Fibroblast of peridontal ligament (primary cell): Measurements from ENCODE around the gene IL6ST.
"Not testable (repeated sequence)": the region's sequence is repeated elsewhere in the genome, so short reads cannot be mapped to it uniquely, and the experiment has no call there.

Source experiments
- DNase-seq: peaks from one replicate; pipeline ENCODE4 v3.0.0-alpha.2; 2010; ENCODE audit errors: extremely low read depth

The IL6ST gene

DNA sequence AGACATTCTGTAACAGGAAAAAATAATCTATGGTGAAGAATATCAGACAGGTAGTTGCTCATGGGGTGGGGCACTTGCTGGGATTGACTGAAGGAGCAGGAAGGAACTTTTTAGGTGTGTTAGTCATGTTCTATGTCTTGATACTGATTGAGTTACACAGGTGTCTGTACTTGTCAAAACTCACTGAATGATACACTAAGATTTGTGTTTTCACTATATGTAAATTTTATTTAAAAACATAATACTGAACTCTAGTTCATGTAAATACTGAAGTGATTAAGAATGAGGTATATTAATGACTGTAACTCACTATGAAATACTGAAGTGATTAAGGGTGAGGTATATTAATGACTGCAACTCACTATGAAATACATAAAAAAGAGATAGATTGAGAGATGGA is 28.5 kb downstream of the IL6ST start:
- no peak for DNase-seq

DNA sequence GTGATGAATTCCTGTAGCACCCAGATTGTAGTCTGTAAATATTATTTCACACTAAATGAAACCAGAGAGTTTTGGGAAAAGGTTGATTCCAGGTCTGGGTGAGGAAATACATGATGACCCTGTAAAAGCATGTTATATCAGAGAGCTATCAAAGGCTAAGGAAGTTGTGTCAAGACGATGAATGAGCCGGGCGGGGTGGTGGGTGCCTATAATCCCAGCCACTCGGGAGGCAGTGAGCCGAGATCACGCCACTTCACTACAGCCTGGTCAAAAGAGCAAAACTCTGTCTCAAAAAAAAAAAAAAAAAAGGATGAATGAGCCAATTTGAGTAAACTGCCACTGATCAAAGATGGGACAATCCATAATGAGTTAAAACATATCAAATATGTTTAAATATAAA is 29.2 kb downstream of the IL6ST start:
- DNase-seq = no peak

DNA sequence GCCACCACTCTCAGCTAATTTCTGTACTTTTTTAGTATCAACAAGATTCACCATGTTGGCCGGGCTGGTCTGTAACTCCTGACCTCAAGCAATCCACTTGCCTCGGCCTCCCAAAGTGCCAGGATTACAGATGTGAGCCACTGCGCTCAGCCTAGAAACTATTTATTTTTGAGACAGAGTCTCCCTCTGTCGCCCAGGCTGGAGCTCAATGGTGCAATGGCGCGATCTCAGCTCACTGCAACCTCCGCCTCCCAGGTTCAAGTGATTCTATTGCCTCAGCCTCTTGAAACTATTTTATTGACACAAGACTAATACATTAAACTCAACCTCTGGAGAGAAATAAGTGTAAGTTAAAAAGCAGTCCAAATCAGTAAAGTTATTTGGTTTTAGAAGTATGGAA is 34.0 kb downstream of the IL6ST start:
- DNase-seq = no peak

DNA sequence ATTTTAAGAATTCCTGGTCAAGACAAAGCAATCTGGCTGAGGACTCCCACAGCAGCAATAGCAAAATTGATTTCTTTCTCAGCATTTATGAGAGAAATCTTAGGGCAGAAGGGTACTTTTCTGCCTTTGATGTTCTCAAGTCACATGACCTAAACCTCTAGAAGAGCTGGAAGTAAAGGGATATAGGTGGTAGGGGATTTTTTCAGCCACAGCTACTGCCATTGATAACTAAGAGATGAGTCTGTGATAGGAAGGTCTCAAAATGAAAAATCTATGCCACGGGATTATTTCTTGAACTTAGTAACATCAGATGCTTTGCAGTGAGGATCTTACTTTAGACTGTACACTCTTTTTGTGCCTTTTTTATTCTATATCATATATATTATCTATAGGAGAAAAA is 35.6 kb downstream of the IL6ST start:
- DNase-seq = no peak

DNA sequence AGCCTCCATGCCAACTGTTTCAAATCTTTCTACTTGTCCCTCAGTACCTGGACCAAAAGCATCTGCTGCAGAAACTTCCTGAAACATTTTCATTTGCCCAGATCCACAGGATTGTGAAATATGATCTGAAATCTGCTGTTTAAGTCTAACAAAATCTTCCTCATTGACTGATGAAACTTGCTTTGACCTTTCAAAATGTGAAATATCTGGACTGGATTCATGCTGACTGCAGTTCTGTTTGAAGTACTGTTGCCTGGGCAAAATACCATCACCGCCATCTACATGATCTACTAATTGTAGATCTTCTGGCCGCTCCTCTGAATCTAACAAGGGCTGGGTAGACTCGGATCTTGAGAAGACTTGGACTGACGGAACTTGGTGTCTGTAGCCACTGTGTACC is 53.6 kb downstream of the IL6ST start:
- DNase-seq = not testable (repeated sequence)

DNA sequence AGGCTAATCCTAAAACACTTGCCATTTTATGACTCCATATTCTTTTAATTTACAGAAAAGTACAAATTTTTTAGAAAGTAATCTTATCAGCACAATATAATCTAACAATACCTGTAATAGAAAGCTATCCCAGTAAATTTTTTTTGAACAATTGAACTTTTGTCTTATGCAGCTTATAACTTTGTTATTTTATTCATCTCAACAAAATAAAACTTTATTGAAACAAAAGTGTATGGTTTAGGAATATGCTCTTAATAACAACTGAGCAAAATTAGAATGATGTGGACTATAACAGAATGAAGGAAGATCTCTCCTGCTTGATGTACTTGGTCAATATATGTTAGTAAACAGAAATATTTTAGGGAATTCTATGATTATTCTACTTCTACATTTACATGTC is 57.2 kb downstream of the IL6ST start:
- not testable (repeated sequence) for DNase-seq

DNA sequence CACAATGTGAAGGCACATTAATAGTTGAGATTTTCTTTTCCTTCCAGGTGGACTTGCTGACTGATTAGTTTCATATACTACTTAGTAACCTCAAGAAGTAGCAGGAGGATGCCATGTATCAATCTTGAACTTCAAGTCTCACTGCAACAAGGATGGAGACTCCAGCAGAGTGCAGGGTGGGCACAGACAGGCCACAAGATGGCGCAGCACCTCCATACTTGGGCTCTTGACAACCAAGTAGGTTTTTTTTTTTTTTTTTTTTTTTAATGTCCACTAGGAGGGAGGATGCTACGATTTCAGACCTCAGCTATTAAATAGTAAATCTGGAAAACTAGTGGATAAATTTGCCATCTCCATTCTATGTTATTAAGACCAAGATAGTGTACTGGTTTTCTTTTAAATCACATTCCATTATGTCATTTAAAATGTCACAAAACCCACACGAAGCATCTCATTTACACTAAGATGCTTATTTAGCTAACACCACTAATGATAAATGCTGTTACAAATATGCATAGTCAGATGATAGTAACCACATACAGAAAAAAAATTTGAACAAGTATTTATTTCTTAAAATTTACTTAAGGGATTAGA is 58.6 kb downstream of the IL6ST start:
- peak; percentile 90 for DNase-seq

DNA sequence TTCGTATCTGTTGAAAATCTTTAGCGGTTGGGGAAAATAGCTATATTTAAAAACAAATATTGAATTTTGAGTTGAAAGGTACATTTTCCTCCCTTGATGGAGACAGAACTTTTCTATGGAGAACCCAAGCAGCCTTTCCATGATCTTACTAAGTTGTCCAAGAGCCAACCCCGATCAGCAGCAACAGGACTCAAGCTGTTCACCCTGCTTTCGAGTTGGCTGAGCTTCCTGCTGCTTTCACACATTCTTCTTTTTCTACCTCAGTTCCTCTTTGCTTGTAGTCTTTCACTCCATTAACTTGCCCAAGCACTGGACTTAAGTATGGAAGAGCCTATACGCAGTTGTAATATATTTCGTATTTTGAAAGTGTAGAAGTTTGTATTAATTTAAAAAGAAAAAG is 59.4 kb downstream of the IL6ST start:
- DNase-seq = no peak

DNA sequence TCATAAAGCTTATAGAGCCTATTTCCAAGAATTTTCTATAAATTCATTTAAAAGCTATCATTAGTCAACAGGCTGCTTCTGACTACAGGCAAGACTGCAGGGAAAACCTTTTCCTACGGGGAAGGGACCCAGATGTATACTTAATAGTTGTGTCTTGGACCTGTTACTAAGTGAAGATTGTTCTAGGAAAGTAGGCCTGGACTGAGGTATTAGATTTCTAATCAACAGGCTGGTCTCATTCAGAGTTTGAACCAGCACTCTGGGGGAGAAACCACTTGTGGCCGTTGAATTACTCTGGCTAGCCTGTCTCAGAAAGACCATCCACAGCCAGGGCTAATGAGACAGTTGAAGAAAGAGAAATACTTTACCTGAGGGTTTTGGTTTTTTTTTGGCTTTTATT is 60.0 kb downstream of the IL6ST start:
- DNase-seq = no peak

DNA sequence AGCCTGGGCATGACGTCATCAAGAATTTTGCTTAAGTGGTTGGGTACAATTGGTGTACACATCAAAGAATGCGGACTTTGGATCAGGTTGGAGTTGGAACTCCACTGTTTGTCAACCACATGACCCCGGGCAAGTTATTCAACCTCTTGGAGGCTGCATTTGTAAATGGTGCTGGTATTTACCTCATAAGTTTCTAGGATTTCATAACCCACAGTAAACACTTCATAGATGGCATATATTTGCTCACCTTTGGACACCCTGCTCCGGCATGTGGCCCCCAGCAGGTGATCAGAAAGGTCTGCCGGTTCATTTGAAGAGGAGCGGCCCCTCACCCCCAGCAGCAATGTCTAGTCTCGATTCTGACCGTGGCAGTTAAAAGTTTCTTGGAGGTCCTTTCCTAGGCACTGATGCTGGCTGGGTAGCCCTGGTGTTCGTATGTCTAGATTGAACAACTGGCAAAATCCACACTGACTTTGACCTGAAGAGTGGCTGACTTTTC is 60.6 kb downstream of the IL6ST start:
- no peak for DNase-seq

DNA sequence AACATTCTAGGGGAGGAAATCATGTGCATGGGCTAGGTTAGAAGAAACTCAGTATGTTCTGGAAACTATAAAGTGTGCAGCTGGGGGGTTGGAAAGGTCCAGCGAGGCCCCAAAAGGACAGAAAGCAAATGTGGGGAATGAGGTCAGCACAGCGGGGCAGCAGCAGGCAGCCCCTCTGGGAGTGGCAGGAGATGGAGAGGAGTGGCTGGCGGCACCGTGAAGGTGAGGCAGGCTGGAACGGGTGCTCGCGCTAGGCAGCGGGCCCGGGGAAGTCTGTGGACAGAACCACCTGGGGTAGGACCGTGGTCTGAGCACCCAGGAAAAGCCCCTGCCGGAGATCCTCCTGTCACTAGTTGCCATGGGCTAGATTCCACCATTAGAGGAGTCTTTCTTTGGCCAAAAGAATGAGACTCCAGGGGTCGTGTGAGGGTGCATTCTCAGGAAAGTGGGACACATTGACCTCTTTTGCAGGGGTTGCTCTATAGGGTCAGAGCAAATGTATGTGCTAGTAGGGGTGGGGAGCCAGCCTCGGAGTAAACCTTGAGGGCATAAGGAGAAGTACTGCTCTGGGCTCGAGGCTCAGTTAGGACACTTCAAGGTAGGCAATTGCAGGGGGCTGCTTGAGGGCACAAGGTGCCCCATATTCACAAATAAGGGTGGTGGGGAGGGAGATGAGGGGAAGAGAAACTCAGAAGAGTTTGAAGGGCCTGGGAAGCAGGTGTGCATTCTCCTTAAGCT is 61.2 kb downstream of the IL6ST start:
- DNase-seq = no peak

DNA sequence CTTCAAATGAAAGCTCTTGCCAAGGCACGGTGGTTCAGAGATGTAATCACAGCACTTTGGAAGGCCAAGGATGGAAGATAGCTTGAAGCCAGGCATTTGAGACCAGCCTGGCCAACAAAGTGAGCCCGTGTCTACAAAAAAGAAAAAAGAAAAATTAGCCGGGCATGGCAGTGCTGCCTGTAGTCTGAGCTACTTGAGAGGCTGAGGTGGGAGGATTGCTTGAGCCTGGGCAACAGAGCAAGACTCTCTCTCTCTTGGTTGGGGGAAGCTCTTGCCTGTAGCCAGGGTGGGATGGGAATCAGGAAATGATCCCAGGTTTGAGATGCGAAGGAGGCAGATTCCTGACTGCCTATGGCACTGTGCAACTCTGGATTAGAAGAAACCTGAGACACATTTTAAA is 62.1 kb downstream of the IL6ST start:
- peak; percentile 35 for DNase-seq

DNA sequence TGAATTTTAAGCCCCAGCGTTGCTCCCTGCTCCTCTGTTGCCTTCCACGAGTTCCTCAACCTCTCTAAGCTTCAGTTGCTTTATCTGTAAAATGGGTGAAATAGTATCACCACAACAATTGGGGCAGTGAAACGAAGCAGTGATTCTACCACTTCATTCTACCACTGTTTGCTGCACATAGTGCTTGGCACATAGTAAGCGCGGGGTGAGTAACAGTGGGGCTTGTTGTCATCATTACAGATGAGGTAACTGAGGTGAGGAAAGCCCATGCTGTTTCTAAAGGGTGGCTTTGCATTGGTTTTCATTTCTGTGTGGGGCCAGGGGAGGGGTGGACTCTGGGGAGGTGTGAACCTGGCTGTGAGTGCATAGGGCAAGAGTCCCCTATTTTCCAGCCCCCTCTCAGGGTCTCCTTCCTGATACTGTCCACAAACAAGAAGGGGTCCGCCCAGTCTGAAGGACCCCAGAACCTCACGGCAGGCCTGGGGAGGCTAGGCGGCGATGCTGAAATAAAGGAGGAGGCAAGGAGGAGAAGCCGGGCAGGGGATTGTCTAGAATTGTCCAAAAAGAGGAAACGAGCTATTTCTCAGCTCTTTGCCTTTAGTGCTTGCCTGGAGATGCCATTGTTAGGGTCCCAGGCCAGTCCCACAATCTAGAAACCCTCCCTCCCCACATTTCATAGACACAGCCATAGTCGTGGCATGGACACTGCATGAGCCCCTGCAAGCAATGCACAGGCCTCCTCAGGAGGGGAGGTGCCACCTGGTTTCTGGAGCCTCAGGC is 65.6 kb downstream of the IL6ST start:
- DNase-seq = no peak

DNA sequence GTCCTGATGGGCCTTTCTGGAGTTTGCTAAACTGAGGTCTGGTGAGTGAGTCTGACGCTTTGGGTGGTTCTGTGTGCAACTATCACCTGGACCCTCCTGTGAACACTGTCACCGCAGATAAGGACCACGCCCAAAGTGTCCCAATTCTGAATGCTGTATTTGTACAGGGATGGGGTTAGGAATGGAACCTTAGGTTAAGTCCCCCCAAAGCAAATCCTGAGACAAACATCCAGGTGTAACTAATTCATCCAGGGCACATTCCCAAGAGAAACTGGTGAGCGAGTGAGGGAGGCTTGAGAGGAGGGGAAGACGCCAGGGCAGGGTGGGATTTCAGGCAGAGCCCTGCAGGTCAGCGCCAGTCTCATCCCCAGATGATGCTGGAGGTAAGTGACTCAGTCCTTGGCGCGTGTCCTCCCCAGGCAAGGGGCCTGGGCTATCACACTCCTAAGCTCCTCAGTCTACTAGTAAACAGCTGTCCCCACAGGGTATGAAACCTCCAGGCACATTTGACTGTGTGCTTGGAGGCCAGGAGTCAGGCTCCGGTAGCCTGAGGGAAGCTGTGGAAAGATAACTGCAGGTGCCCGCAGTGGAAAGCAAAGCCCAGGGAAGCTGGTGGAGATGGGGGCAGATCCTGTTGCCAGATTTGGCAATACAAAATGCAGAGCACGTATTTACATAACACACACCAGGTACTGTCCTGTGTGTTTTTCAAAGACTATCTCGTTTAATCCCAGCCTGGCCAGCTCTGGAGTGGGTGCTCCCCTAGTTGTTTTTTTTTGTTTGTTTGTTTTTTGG is 66.7 kb downstream of the IL6ST start:
- DNase-seq = no peak

DNA sequence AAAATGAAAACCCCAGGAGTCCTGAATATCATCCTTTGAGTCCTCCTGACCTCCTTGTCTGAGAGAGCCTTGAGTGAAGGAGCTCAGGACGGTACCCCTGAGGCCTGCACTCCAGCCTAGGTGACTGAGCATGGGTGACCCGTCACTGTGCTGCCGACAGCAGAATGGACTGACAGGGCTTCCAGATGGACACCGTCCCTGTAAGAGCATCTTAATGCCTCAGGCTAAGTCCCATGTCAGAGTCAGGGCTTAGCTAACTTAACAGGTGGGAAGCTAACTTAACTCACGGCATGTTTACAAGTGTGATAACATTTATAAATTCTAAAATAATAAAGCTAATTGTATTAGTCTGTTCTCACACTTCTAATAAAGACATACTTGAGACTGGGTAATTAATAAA is 68.3 kb downstream of the IL6ST start:
- no peak for DNase-seq

DNA sequence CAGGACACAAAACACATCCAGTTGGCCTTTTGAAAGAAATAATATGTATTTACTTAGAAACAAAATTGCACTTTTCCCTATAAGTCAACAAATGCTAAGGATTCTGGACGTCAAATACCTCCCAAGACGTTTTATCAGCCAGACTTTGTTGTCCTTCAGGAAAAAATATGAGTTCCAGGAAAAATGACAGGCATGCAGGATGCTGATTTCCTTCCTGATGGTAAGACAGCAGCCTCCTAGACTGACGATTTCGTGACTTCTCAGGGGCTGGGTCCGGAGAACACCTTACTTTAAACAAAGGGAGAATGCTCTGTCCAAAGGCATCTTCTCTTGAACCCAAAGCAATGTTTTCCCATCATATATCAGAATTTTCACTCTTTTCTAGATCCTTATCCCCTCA is 69.1 kb downstream of the IL6ST start:
- no peak for DNase-seq

DNA sequence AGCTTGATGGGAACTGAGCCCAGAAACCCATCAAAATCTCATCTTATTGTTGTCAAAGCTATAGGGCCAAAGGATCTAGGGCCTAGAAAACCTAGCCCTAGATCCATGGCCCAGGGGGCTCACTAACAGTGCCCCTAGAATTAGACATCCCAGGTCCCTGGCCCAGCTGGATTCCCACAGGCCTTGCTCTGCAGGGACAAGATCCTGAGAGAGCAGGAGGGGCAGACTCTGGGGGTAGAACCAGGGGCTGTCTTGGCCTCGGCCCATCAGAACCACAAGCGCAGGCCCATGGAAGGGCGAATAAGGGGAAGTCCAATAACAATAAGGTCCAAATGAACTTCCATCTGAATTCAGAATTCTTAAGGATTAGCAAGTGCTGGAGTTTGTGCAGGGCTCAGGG is 69.6 kb downstream of the IL6ST start:
- DNase-seq = no peak

DNA sequence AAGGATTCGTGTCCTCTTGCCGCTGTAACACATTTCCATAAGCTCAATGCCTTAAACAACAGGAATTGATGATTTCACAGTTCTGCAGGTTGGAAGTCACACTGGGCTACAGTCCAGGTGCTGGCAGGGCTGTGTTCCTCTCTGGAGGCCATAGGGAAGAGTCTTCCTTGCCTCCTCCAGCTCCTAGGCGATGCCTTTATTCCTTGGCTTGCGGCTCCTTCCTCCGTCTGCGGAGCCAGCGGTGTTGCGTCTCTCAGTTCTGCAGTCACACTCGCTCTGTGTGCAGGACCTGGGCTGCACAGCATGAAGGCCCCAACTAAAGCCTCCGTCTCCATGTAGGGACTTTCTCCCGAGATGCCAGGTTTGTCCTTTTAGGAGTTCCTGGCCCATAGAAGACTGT is 70.0 kb downstream of the IL6ST start:
- no peak for DNase-seq

DNA sequence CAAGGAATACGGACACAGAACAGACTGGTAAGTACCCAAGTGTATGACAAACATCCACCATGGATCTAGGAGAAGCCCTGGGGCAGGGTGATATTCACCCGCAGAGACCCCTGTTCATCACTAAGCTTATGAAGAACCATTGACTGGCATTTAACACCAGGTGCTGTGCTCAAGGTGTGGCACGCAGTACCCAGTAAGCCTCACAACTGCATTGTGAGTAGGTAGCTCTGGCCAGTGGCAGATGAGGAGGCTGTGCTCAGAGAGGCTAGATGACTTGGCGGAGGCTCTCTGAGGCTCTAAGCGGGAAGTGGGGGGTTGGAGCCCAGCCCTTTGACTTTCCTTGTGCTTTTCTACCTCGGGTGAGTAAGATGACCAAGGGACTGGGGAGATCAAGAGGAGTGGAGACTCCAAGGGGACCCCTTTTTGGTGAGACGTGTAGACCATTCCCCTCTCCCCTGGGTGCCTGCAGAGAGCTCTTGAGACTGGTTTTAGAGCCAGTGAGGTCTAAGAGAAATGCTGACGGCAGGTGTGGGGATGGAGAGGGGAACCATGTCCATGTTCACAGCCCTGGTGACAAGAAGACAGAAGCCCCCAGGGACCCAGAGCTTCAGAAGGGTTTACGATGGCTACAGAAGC is 70.8 kb downstream of the IL6ST start:
- no peak for DNase-seq

DNA sequence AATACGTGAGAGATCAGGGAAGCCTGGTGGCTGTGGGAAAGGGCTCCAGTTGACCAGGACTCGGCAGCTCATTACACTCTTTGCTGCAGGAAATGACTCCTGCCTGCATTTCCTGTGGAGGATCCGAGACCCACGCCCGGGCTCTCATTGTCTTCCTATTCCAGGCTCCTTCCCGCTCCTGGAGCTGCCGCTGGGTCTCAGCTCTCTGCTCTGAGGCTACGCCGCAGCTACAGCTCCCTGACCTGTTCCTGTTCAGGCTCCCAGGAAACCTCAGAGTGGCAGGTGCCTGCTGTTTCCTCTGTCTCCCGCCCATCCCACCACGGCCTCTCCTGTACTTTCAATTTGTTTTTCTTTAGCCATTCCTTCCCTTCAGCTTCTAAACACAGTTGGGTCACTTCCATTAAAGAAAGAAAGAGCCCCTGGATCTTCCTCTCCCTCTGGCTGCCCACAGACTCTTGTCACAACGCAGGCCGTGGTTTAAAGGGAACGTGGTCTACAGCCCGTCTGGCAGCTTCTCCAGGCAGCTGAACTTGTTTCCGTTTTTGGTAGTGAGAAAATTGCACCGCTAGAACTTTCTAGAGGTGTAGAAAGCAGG is 71.5 kb downstream of the IL6ST start:
- DNase-seq = no peak

DNA sequence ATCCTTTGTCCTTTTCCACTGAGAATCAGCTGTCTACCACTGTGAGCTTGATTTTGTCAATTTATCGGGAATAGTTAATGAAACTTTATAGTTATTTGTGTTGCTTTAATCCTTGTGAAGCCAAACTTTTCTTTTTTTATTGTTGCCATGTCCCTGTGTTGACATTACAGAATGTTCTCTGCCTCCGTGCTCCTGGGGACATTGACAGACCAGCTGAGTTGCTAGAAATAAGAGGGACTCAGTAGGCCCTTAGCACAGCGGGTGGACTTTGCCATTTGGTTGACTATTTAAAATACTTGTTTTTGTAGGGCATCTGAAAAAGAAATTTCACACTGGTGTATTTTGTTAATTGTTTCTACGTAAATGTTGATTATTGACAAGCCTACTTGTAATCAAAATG is 73.1 kb downstream of the IL6ST start:
- DNase-seq = no peak
